HCT116 (cell line): ENCODE measurements around the gene KIF1A. TPM values are rescaled to one million over a fixed set of nuclear protein-coding genes. Genes with fewer than 3 reads are reported as not detected.

Experiments
- ATAC-seq: fragments of 200-7000 bp; cut with Tn5 transposase; 2 replicates; pipeline ENCODE4 v1.9.1; 2020; ENCODE audit warnings: mild to moderate bottlenecking, moderate library complexity
- BruUV-seq: library from RNA; stranded (reverse); fragments of 400-500 nt; replicated peaks from 2 replicates; lab custom pipeline; 2021; lab: Mats Ljungman, UMichigan
- CTCF ChIA-PET: fragments of 300-600 bp; sonication (Branson Sonifier 250); formaldehyde crosslinking; loops from one replicate; lab custom pipeline; 2021; ENCODE audit warnings: antibody characterized with exemption; lab: Charles Lee
- POLR2A ChIA-PET: fragments of 300-600, 350-600 bp; sonication (Branson Sonifier 250); formaldehyde crosslinking; loops from one replicate; lab custom pipeline; 2021; ENCODE audit warnings: antibody characterized with exemption; lab: Charles Lee
- RAD21 ChIA-PET, 2 experiments: fragments of 300-600 bp; sonication (Branson Sonifier 250); formaldehyde crosslinking; loops; one replicate each; lab custom pipeline; 2023; ENCODE audit warnings: low total read pairs in 2 of 2; ENCODE audit not compliant: uncharacterized antibody in 2 of 2, unreplicated experiment in 2 of 2, low non-redundant PET in 1 of 2; lab: Charles Lee
- DNase-seq: peaks from one replicate; pipeline ENCODE4 v3.0.0-alpha.2; 2010; ENCODE audit warnings: low read depth, low spot score
- H2AFZ ChIP-seq: fragments of 200-600 bp; shearing (Covaris generic), sonication (generic); 2 replicates; pipeline ENCODE4 v1.6.1; 2017; ENCODE audit warnings: low read depth, mixed run types, mixed read lengths, antibody characterized with exemption, low read length; ENCODE audit not compliant: poor library complexity, severe bottlenecking
- H3K27ac ChIP-seq: 2 replicates; pipeline ENCODE4 v1.5.1; 2012; ENCODE audit warnings: low read depth, low read length
- H3K27me3 ChIP-seq: fragments of 200-600 bp; sonication (generic); 2 replicates; pipeline ENCODE4 v1.6.1; 2016; ENCODE audit warnings: mixed run types, low read length, mixed read lengths; ENCODE audit not compliant: insufficient read depth
- H3K36me3 ChIP-seq, 2 experiments: fragments of 200-500 bp in 1 of 2; fragments of 200-600 bp in 1 of 2; sonication (Bioruptor generic) in 1 of 2; sonication (generic) in 1 of 2; 2 replicates each; pipeline versions ENCODE4 v1.5.1 to v1.6.1; 2014 to 2016; ENCODE audit warnings: low read length in 2 of 2, inconsistent platforms in 1 of 2, mixed read lengths in 1 of 2, mixed run types in 1 of 2; ENCODE audit not compliant: insufficient read depth in 2 of 2, control insufficient read depth in 1 of 2
- H3K4me1 ChIP-seq, 2 experiments: fragments of 200-600 bp in 1 of 2; sonication (generic) in 1 of 2; 2 replicates each; pipeline versions ENCODE4 v1.5.1 to v1.6.1; 2012 to 2017; ENCODE audit warnings: low read length in 2 of 2, inconsistent platforms in 1 of 2, mild to moderate bottlenecking in 1 of 2, mixed read lengths in 1 of 2, mixed run types in 1 of 2, moderate library complexity in 1 of 2; ENCODE audit not compliant: insufficient read depth in 2 of 2, control insufficient read depth in 1 of 2
- H3K4me2 ChIP-seq: fragments of 200-600 bp; sonication (generic); 2 replicates; pipeline ENCODE4 v1.6.1; 2017; ENCODE audit warnings: mixed run types, low read length, mixed read lengths
- H3K4me3 ChIP-seq, 2 experiments: fragments of 200-600 bp in 1 of 2; sonication (generic) in 1 of 2; replicated peaks in 1 of 2; 2 replicates each; pipeline ENCODE4 v1.5.1; 2011 to 2016; ENCODE audit warnings: low read length in 2 of 2, control low read depth in 1 of 2, low read depth in 1 of 2, mild to moderate bottlenecking in 1 of 2, mixed read lengths in 1 of 2, mixed run types in 1 of 2
- H3K79me2 ChIP-seq: fragments of 200-600 bp; sonication (generic); 2 replicates; pipeline ENCODE4 v1.6.1; 2017; ENCODE audit warnings: mild to moderate bottlenecking, mixed run types, low read length, moderate library complexity, mixed read lengths; ENCODE audit not compliant: insufficient read depth
- H3K9ac ChIP-seq: fragments of 200-600 bp; sonication (generic); 2 replicates; pipeline ENCODE4 v1.6.1; 2016; ENCODE audit warnings: low read length, mixed read lengths
- H3K9me2 ChIP-seq: fragments of 200-600 bp; sonication (generic), shearing (Covaris generic); 2 replicates; pipeline ENCODE4 v1.6.1; 2017; ENCODE audit warnings: mixed run types, mild to moderate bottlenecking, moderate library complexity; ENCODE audit not compliant: insufficient read depth
- H3K9me3 ChIP-seq, 2 experiments: fragments of 200-500 bp in 1 of 2; fragments of 200-600 bp in 1 of 2; sonication (Bioruptor generic) in 1 of 2; sonication (generic) in 1 of 2; 2 replicates each; pipeline ENCODE4 v1.6.1; 2014 to 2017; ENCODE audit warnings: low read length in 2 of 2, mixed read lengths in 2 of 2, inconsistent platforms in 1 of 2, low read depth in 1 of 2, mild to moderate bottlenecking in 1 of 2, mixed run types in 1 of 2, moderate library complexity in 1 of 2; ENCODE audit not compliant: control insufficient read depth in 1 of 2, insufficient read depth in 1 of 2
- H4K20me1 ChIP-seq: fragments of 200-600 bp; sonication (generic), shearing (Covaris generic); 2 replicates; pipeline ENCODE4 v1.6.1; 2017; ENCODE audit warnings: mixed run types, mild to moderate bottlenecking, moderate library complexity; ENCODE audit not compliant: insufficient read depth
- ATF3 ChIP-seq: IDR thresholded peaks from 2 replicates; pipeline ENCODE4 v1.6.1; 2012
- CTCF ChIP-seq, 3 experiments: fragments of 200-600 bp in 1 of 3; sonication (generic) in 1 of 3; IDR thresholded peaks in 2 of 3; conservative IDR thresholded peaks in 1 of 3; 2 replicates each; pipeline ENCODE4 v1.5.1; 2012 to 2017; ENCODE audit warnings: low read depth in 2 of 3, low read length in 2 of 3, antibody characterized with exemption in 1 of 3, borderline replicate concordance in 1 of 3, control low read depth in 1 of 3, mild to moderate bottlenecking in 1 of 3, mixed read lengths in 1 of 3, mixed run types in 1 of 3, moderate library complexity in 1 of 3; ENCODE audit not compliant: insufficient read depth in 1 of 3
- EGR1 ChIP-seq: IDR thresholded peaks from 2 replicates; pipeline ENCODE4 v1.6.1; 2012; ENCODE audit warnings: low read depth
- ELF1 ChIP-seq: IDR thresholded peaks from 2 replicates; pipeline ENCODE4 v1.6.1; 2012; ENCODE audit warnings: low read depth, borderline replicate concordance
- JUND ChIP-seq: IDR thresholded peaks from 2 replicates; pipeline ENCODE4 v1.6.1; 2012
- POLR2A ChIP-seq: IDR thresholded peaks from 2 replicates; pipeline ENCODE4 v1.7.0; 2011; ENCODE audit warnings: borderline replicate concordance; ENCODE audit not compliant: insufficient read depth, insufficient read length; ENCODE audit errors: extremely low read depth
- POLR2AphosphoS5 ChIP-seq: IDR thresholded peaks from 2 replicates; pipeline ENCODE4 v1.6.1; 2011; ENCODE audit warnings: mild to moderate bottlenecking, low read depth, low read length, moderate library complexity
- ZBTB33 ChIP-seq: IDR thresholded peaks from 2 replicates; pipeline ENCODE4 v1.6.1; 2011; ENCODE audit warnings: mild to moderate bottlenecking, low read length, moderate library complexity; ENCODE audit not compliant: insufficient replicate concordance; ENCODE audit errors: extremely low read depth
- ZFX ChIP-seq: fragments of 450-650 bp; IDR thresholded peaks from 2 replicates; pipeline ENCODE4 v1.6.1; 2017
- ZNF274 ChIP-seq: fragments of 200-500 bp; sonication (Bioruptor generic); IDR thresholded peaks from 2 replicates; pipeline ENCODE4 v1.6.1; 2014; ENCODE audit warnings: mild to moderate bottlenecking, low read depth, low read length, inconsistent platforms
- intact Hi-C: fragments of 100-400 bp; cut with micrococcal nuclease; formaldehyde crosslinking; loops from 2 replicates; pipeline ENCODE4 v1.10.0; 2022
- total RNA-seq: library from RNA; stranded (reverse); gene quantifications from one replicate; pipeline ENCODE4 v1.2.1, GENCODE V29; 2021; ENCODE audit not compliant: unreplicated experiment

KIF1A gene
- total RNA-seq, 1 experiment from 2014 or later, result 0.27 TPM

- Histone ChIP-seq H3K4me1 (no peaks in the 10 kb centered on the region), H3K27me3 (no peaks in the 10 kb centered on the region), H3K79me2 (no peaks in the 10 kb centered on the region), H3K36me3 (no peaks in the 10 kb centered on the region), H3K9ac (no peak overlapping the region), H3K9me3 (no peaks in the 10 kb centered on the region; a peak in 2 of 4 replicates), H3K9me2 (no peaks in the 10 kb centered on the region), H3K4me3 (no peak overlapping the region), H3K27ac (no peak overlapping the region), H2AFZ (no peak overlapping the region), H3K4me2 (no peak overlapping the region), H4K20me1 (no peaks in the 10 kb centered on the region)
- ChIA-PET CTCF (no interaction called here), POLR2A (no interaction called here), RAD21 (no interaction called here)
- intact Hi-C loops, result loop anchor here (10.0 kb wide), 1 partner anchor 216 kb away; no protein-coding TSS in a partner anchor
- no peak for ATAC-seq
- DNase-seq, result no peak
- BruUV-seq, result no TSS peak
- TF ChIP-seq ZNF274 (no peak), ZFX (no peak), JUND (no peak), CTCF (IDR thresholded peaks at IDR 0.05 in 2 of 3, conservative IDR thresholded peaks at IDR 0.05 in 1 of 3; ENCODE audit: borderline replicate concordance in 1 of 3, insufficient read depth in 1 of 3, low read depth in 2 of 3, low read length in 2 of 3) (no peak), POLR2A (no peak)
These were observed 38.3 kb upstream of the KIF1A start for GRCh38 chr2:240858321-240858720.

- intact Hi-C loops, result loop anchor here (10.0 kb wide), 1 partner anchor 217 kb away; no protein-coding TSS in a partner anchor
- H3K27ac ChIP-seq, result no peak overlapping the region
- H4K20me1 ChIP-seq, result no peaks in the 10 kb centered on the region
- H3K4me1 ChIP-seq, result no peaks in the 10 kb centered on the region
- no peaks in the 10 kb centered on the region for H3K9me2 ChIP-seq
- H3K36me3 ChIP-seq, result no peaks in the 10 kb centered on the region
- H3K9me3 ChIP-seq, result no peaks in the 10 kb centered on the region; a peak in 2 of 4 replicates
- no peak overlapping the region for H3K4me3 ChIP-seq
- H3K9ac ChIP-seq, result no peak overlapping the region
- ChIA-PET POLR2A (no interaction called here), RAD21 (no interaction called here), CTCF (no interaction called here)
- BruUV-seq, result no TSS peak
- no peak overlapping the region for H3K4me2 ChIP-seq
- ATAC-seq, result 0 out of 2 replicates have a peak, but pooled peaks have one; percentile 12
- no peak for DNase-seq
- H3K27me3 ChIP-seq, result no peaks in the 10 kb centered on the region
- no peaks in the 10 kb centered on the region for H3K79me2 ChIP-seq
- H2AFZ ChIP-seq, result no peak overlapping the region
- TF ChIP-seq ATF3, result no peak
- TF ChIP-seq POLR2AphosphoS5, result no peak
- TF ChIP-seq ZBTB33, result no peak
- no peak for TF ChIP-seq ELF1
- TF ChIP-seq ZNF274, result no peak
- no peak for TF ChIP-seq CTCF (IDR thresholded peaks at IDR 0.05 in 2 of 3, conservative IDR thresholded peaks at IDR 0.05 in 1 of 3; ENCODE audit: borderline replicate concordance in 1 of 3, insufficient read depth in 1 of 3, low read depth in 2 of 3, low read length in 2 of 3)
- no peak for TF ChIP-seq EGR1
These were observed 37.3 kb upstream of the KIF1A start for GRCh38 chr2:240857039-240858008.
